Esophagus squamous epithelium (tissue), 4 donors: ENCODE results near the gene TMEM123.

ENCODE experiments used
- CTCF ChIP-seq, 6 experiments: fragments of 450-650 bp in 4 of 6; fragments of 200-600 bp in 2 of 6; sonication (generic) in 2 of 6; IDR thresholded peaks; one replicate each; pipeline ENCODE4 v1.5.1; 2016 to 2019; ENCODE audit warnings: antibody characterized with exemption in 6 of 6, mild to moderate bottlenecking in 4 of 6, moderate library complexity in 4 of 6
- POLR2A ChIP-seq, 4 donors: fragments of 450-650 bp; IDR thresholded peaks; one replicate each; pipeline ENCODE4 v1.6.1; 2017; ENCODE audit warnings: antibody characterized with exemption in 4 of 4, mild to moderate bottlenecking in 4 of 4, moderate library complexity in 3 of 4

DNA sequence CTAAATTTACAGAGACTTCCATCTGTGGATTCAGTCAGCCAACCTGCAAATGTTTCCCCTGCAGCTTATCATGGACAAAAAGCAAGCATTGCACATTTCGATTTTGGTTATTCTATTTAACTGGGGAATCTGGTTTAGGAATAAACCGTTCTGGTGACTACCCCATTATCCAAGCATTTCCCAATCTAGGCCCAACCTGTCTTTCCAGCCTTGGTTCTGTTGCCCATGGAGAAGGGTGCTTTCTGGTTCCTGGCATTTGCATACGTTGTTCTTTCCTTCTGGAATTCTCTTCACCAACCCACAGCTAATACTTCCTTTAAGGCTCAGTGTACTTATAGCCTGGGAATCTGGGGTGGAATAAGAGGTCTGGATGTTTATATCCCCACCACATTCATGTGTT is 1.4 kb upstream of the TMEM123 start:
- TF ChIP-seq CTCF (IDR thresholded peaks at IDR 0.05) (no peak), POLR2A (IDR thresholded peaks at IDR 0.05) (no peak)
